Measurements from ENCODE around the gene USP30. TPM values are rescaled to one million over a fixed set of nuclear protein-coding genes. Genes with fewer than 3 reads are reported as not detected.

USP30 gene
- total and polyA plus RNA-seq, 11 donors: 7.1 to 29.9 (median 16.4) TPM

- Histone ChIP-seq H3K27me3 (no peaks in the 10 kb centered on the region), H3K27ac (peak overlapping the region; percentile 85 to 99 (median 93)), H3K9me3 (no peaks in the 10 kb centered on the region), H3K36me3 (peaks cover 0 to 9% (median 4%) of the 10 kb centered on the region in 9 donors), H3K4me1 (peaks cover 10 to 90% (median 69%) of the 10 kb centered on the region in 12 donors), H3K4me3 (peak overlapping the region in 1 of 12 donors; percentile 3)
- TF ChIP-seq POLR2A (IDR thresholded peaks at IDR 0.05) (no peak), CTCF (IDR thresholded peaks at IDR 0.05) (no peak)
- no peak for DNase-seq
- WGBS, 4 donors: 72 to 79% (median 78%) methylated on average over 2 of the region's 2 CpGs
- ATAC-seq: no peak
- intact Hi-C loops (cut with DNase I): loop anchor here in 6 of 10 donors (5.0 to 10.0 kb wide), 4 partner anchors 38 to 270 kb away; no protein-coding TSS in a partner anchor
These were observed 62.3 kb downstream of the USP30 start for GRCh38 chr12:109114644-109115043.

- peak overlapping the region; percentile 85 to 99 (median 93) for H3K27ac ChIP-seq
- 37 to 47% (median 41%) methylated on average over 3 of the region's 3 CpGs for WGBS, 4 donors
- ATAC-seq: no peak
- TF ChIP-seq POLR2A (IDR thresholded peaks at IDR 0.05) (no peak), CTCF (IDR thresholded peaks at IDR 0.05) (no peak)
- H3K36me3 ChIP-seq: peaks cover 0 to 3% (median 0%) of the 10 kb centered on the region in 9 donors
- H3K9me3 ChIP-seq: no peaks in the 10 kb centered on the region
- H3K4me1 ChIP-seq: peaks cover 10 to 92% (median 73%) of the 10 kb centered on the region in 12 donors
- no peaks in the 10 kb centered on the region for H3K27me3 ChIP-seq
- peak overlapping the region in 3 of 12 donors; percentile 3 to 54 (median 38) for H3K4me3 ChIP-seq
- DNase-seq: no peak
- intact Hi-C loops (cut with DNase I): loop anchor here in 4 of 10 donors (10.0 kb wide), 2 partner anchors 49 to 269 kb away; no protein-coding TSS in a partner anchor
These were observed 63.0 kb downstream of the USP30 start for GRCh38 chr12:109115404-109115757.

GRCh38 chr12:109115758-109116610, 63.6 kb downstream of the USP30 start, which contains the start of gene ACACB:
ACACB (plus strand) TSS chr12:109116587; CDS start chr12:109139406, 22,819 bp downstream.
- TF ChIP-seq CTCF (IDR thresholded peaks at IDR 0.05) (no peak), POLR2A (IDR thresholded peaks at IDR 0.05) (peak in 1 of 2 donors; percentile 45)
- Histone ChIP-seq H3K27me3 (no peaks in the 10 kb centered on the region), H3K27ac (peak within 1 kb of the TSS; percentile 85 to 99 (median 93)), H3K36me3 (peaks cover 0 to 3% (median 0%) of the 10 kb centered on the region in 9 donors), H3K9me3 (no peaks in the 10 kb centered on the region), H3K4me3 (peak within 1 kb of the TSS; percentile 18 to 54 (median 44)), H3K4me1 (peaks cover 10 to 93% (median 72%) of the 10 kb centered on the region in 12 donors)
- ATAC-seq (peak; percentile 72 to 83 (median 77)), DNase-seq (peak; percentile 66 to 92 (median 72))
- 30 to 42% (median 38%) methylated on average over 14 of the region's 14 CpGs for WGBS, 4 donors
- intact Hi-C loops (cut with DNase I): loop anchor here in 7 of 10 donors (1.0 to 10.0 kb wide), 7 partner anchors 15 to 269 kb away; no protein-coding TSS in a partner anchor

GRCh38 chr12:109116611-109116949, 64.2 kb downstream of the USP30 start:
- 44 to 57% (median 48%) methylated on average over 12 of the region's 12 CpGs for WGBS, 4 donors
- no peak for ATAC-seq
- intact Hi-C loops (cut with DNase I): loop anchor here in 7 of 10 donors (1.0 to 10.0 kb wide), 7 partner anchors 14 to 268 kb away; no protein-coding TSS in a partner anchor
- Histone ChIP-seq H3K27ac (peak overlapping the region; percentile 85 to 99 (median 93)), H3K4me3 (peak overlapping the region; percentile 18 to 54 (median 44)), H3K9me3 (no peaks in the 10 kb centered on the region), H3K4me1 (peaks cover 10 to 97% (median 71%) of the 10 kb centered on the region in 12 donors), H3K36me3 (peaks cover 0 to 3% (median 0%) of the 10 kb centered on the region in 9 donors), H3K27me3 (no peaks in the 10 kb centered on the region)
- TF ChIP-seq POLR2A (IDR thresholded peaks at IDR 0.05): peak; percentile 28 to 46
- no peak for TF ChIP-seq CTCF (IDR thresholded peaks at IDR 0.05)
- no peak for DNase-seq
